HUES48 (cell line): Measurements from ENCODE around the gene P2RX7.
A peak's percentile ranks its signal among the peaks of the same experiment; 100 is the strongest.
"Not testable (repeated sequence)": the region's sequence is repeated elsewhere in the genome, so short reads cannot be mapped to it uniquely, and the experiment has no call there.

ENCODE experiments used
- H3K27ac ChIP-seq: one replicate; pipeline ENCODE4 v1.7.0; 2013; ENCODE audit warnings: low read depth, low read length, inconsistent platforms
- H3K27me3 ChIP-seq: 2 replicates; pipeline ENCODE4 v1.6.1; 2013; ENCODE audit warnings: mild to moderate bottlenecking, low read length; ENCODE audit not compliant: control insufficient read depth, insufficient read depth
- H3K36me3 ChIP-seq: 2 replicates; pipeline ENCODE4 v1.6.1; 2013; ENCODE audit warnings: low read length; ENCODE audit not compliant: control insufficient read depth, insufficient read depth
- H3K4me1 ChIP-seq: 2 replicates; pipeline ENCODE4 v1.6.1; 2013; ENCODE audit warnings: mild to moderate bottlenecking, low read length; ENCODE audit not compliant: control insufficient read depth, insufficient read depth
- H3K4me3 ChIP-seq: 2 replicates; pipeline ENCODE4 v1.5.1; 2013; ENCODE audit warnings: mild to moderate bottlenecking, low read depth, low read length
- H3K9ac ChIP-seq: 2 replicates; pipeline ENCODE4 v1.6.1; 2013; ENCODE audit warnings: mild to moderate bottlenecking, low read depth, low read length, moderate library complexity
- H3K9me3 ChIP-seq: 2 replicates; pipeline ENCODE4 v1.6.1; 2013; ENCODE audit warnings: low read length; ENCODE audit not compliant: control insufficient read depth, insufficient read depth

The P2RX7 gene

GRCh38 chr12:121189619-121190155, 57.0 kb downstream of the P2RX7 start:
- H3K9me3 ChIP-seq, result no peaks in the 10 kb centered on the region
- H3K4me3 ChIP-seq, result no peak overlapping the region
- no peaks in the 10 kb centered on the region for H3K4me1 ChIP-seq
- no peak overlapping the region for H3K9ac ChIP-seq
- no peaks in the 10 kb centered on the region for H3K36me3 ChIP-seq
- no peaks in the 10 kb centered on the region for H3K27me3 ChIP-seq
- no peak overlapping the region for H3K27ac ChIP-seq

GRCh38 chr12:121190523-121191031, 57.9 kb downstream of the P2RX7 start:
- no peaks in the 10 kb centered on the region for H3K4me1 ChIP-seq
- no peak overlapping the region for H3K9ac ChIP-seq
- no peaks in the 10 kb centered on the region for H3K36me3 ChIP-seq
- no peak overlapping the region for H3K4me3 ChIP-seq
- H3K27me3 ChIP-seq, result no peaks in the 10 kb centered on the region
- peak overlapping the region; percentile 9 for H3K27ac ChIP-seq
- no peaks in the 10 kb centered on the region for H3K9me3 ChIP-seq

- Histone ChIP-seq H3K27ac (peak overlapping the region; percentile 9), H3K27me3 (no peaks in the 10 kb centered on the region), H3K4me3 (no peak overlapping the region), H3K4me1 (no peaks in the 10 kb centered on the region), H3K36me3 (no peaks in the 10 kb centered on the region), H3K9ac (no peak overlapping the region), H3K9me3 (no peaks in the 10 kb centered on the region)
Measured at GRCh38 chr12:121191151-121191550, 58.5 kb downstream of the P2RX7 start.

- Histone ChIP-seq H3K9ac (no peak overlapping the region), H3K27me3 (no peaks in the 10 kb centered on the region), H3K4me1 (no peaks in the 10 kb centered on the region), H3K36me3 (no peaks in the 10 kb centered on the region), H3K27ac (no peak overlapping the region), H3K9me3 (no peaks in the 10 kb centered on the region), H3K4me3 (no peak overlapping the region)
Measured at GRCh38 chr12:121196902-121197301, 64.2 kb downstream of the P2RX7 start.

GRCh38 chr12:121198949-121199348, 66.3 kb downstream of the P2RX7 start:
- no peak overlapping the region for H3K27ac ChIP-seq
- no peaks in the 10 kb centered on the region for H3K4me1 ChIP-seq
- no peak overlapping the region for H3K9ac ChIP-seq
- no peaks in the 10 kb centered on the region for H3K36me3 ChIP-seq
- H3K4me3 ChIP-seq, result no peak overlapping the region
- no peaks in the 10 kb centered on the region for H3K27me3 ChIP-seq
- H3K9me3 ChIP-seq, result no peaks in the 10 kb centered on the region

GRCh38 chr12:121201140-121201539, 68.5 kb downstream of the P2RX7 start:
- H3K4me1 ChIP-seq, result not testable (repeated sequence)

GRCh38 chr12:121202407-121203355, 70.0 kb downstream of the P2RX7 start:
- no peaks in the 10 kb centered on the region for H3K9me3 ChIP-seq
- no peak overlapping the region for H3K9ac ChIP-seq
- no peaks in the 10 kb centered on the region for H3K4me1 ChIP-seq
- no peak overlapping the region for H3K27ac ChIP-seq
- H3K27me3 ChIP-seq, result no peaks in the 10 kb centered on the region
- H3K36me3 ChIP-seq, result no peaks in the 10 kb centered on the region
- no peak overlapping the region for H3K4me3 ChIP-seq

More at GRCh38 chr12:121201140-121201539, 68.5 kb downstream of the P2RX7 start:
- H3K27me3 ChIP-seq, H3K9me3 ChIP-seq, H3K36me3 ChIP-seq, H3K9ac ChIP-seq, H3K4me3 ChIP-seq, H3K27ac ChIP-seq: not testable (repeated sequence)

- Histone ChIP-seq H3K9me3 (no peaks in the 10 kb centered on the region), H3K27me3 (no peaks in the 10 kb centered on the region), H3K36me3 (no peaks in the 10 kb centered on the region), H3K27ac (no peak overlapping the region), H3K4me3 (no peak overlapping the region), H3K4me1 (no peaks in the 10 kb centered on the region), H3K9ac (no peak overlapping the region)
Measured at GRCh38 chr12:121203482-121203881, 70.8 kb downstream of the P2RX7 start.

- H3K27ac ChIP-seq, result no peak overlapping the region
- H3K9me3 ChIP-seq, result no peaks in the 10 kb centered on the region
- H3K36me3 ChIP-seq, result no peaks in the 10 kb centered on the region
- no peaks in the 10 kb centered on the region for H3K4me1 ChIP-seq
- no peaks in the 10 kb centered on the region for H3K27me3 ChIP-seq
- no peak overlapping the region for H3K9ac ChIP-seq
- H3K4me3 ChIP-seq, result no peak overlapping the region
Measured at GRCh38 chr12:121205491-121205890, 72.8 kb downstream of the P2RX7 start.

GRCh38 chr12:121208571-121208970, 75.9 kb downstream of the P2RX7 start:
- not testable (repeated sequence) for H3K4me1 ChIP-seq, H3K27me3 ChIP-seq, H3K27ac ChIP-seq, H3K9me3 ChIP-seq, H3K36me3 ChIP-seq, H3K9ac ChIP-seq, H3K4me3 ChIP-seq

GRCh38 chr12:121209221-121209620, 76.5 kb downstream of the P2RX7 start:
- Histone ChIP-seq H3K9ac (no peak overlapping the region), H3K36me3 (no peaks in the 10 kb centered on the region), H3K9me3 (no peaks in the 10 kb centered on the region), H3K4me3 (peak overlapping the region; percentile 74; the same call in 1 of the 2 replicates), H3K27ac (no peak overlapping the region), H3K27me3 (no peaks in the 10 kb centered on the region), H3K4me1 (no peaks in the 10 kb centered on the region)
